ENCODE results near the gene MAX.

- TF ChIP-seq FOS (IDR thresholded peaks at IDR 0.05; ENCODE audit: low read depth, low read length) (no peak), SMC3 (IDR thresholded peaks at IDR 0.05; ENCODE audit: low read depth, low read length) (no peak), BHLHE40 (IDR thresholded peaks at IDR 0.05; ENCODE audit: low read depth, low read length) (no peak), CTCF (conservative IDR thresholded peaks at IDR 0.05; ENCODE audit: low read depth, low read length) (no peak), POLR2A (IDR thresholded peaks at IDR 0.05; ENCODE audit: low read depth, low read length) (no peak), MAZ (IDR thresholded peaks at IDR 0.05; ENCODE audit: borderline replicate concordance, low read depth, low read length) (no peak), ELK1 (IDR thresholded peaks at IDR 0.05; ENCODE audit: borderline replicate concordance, low read depth, low read length) (no peak)
Measured at GRCh38 chr14:65134651-65135579, 32.6 kb upstream of the MAX start.

Measured in IMR-90 (cell line).